HepG2 (cell line): ENCODE data around the gene DPP8. TPM values are rescaled to one million over a fixed set of nuclear protein-coding genes. Genes with fewer than 3 reads are reported as not detected.

Experiments used
- ATAC-seq: fragments of 200-7000 bp; cut with Tn5 transposase; 3 replicates; pipeline ENCODE4 v1.9.1; 2020; ENCODE audit warnings: mild to moderate bottlenecking, moderate library complexity
- BruUV-seq: library from RNA; stranded (reverse); fragments of 400-500 nt; replicated peaks from 2 replicates; lab custom pipeline; 2021; lab: Mats Ljungman, UMichigan
- CTCF ChIA-PET: fragments of 300-600 bp; formaldehyde crosslinking; extraction: SDS; loops from one replicate; lab custom pipeline; 2021; ENCODE audit warnings: low total read pairs, inconsistent platforms, low intra/inter-chr PET ratio; lab: Yijun Ruan, JAX
- POLR2A ChIA-PET: fragments of 350-600 bp; sonication (Branson Sonifier 250); formaldehyde crosslinking; loops from one replicate; lab custom pipeline; 2020; ENCODE audit warnings: antibody characterized with exemption, inconsistent platforms; lab: Yijun Ruan, JAX
- DNase-seq: peaks from one replicate; pipeline ENCODE4 v3.0.0-alpha.2; 2015; ENCODE audit warnings: low spot score
- FAIRE-seq: peaks from 3 replicates; lab custom pipeline; 2011; peaks lifted over from hg19 to GRCh38; lab: Jason Lieb, UNC
- H2AFZ ChIP-seq: one replicate; pipeline ENCODE4 v1.6.1; 2011; ENCODE audit warnings: low read length, inconsistent platforms
- H3K27ac ChIP-seq: fragments of 300-600 bp; 3 replicates; pipeline ENCODE4 v1.8.0; 2011; ENCODE audit warnings: mixed run types, mild to moderate bottlenecking, mixed read lengths, low read length, inconsistent platforms; ENCODE audit not compliant: insufficient read depth; ENCODE audit errors: extremely low read length
- H3K27me3 ChIP-seq, 2 experiments: fragments of 200-600 bp in 1 of 2; 2 replicates in 1 of 2; 3 replicates in 1 of 2; pipeline versions ENCODE4 v1.6.0 to v1.8.0; 2011; ENCODE audit warnings: low read length in 2 of 2, mild to moderate bottlenecking in 2 of 2, moderate library complexity in 2 of 2, inconsistent platforms in 1 of 2; ENCODE audit not compliant: insufficient read depth in 2 of 2, control insufficient read depth in 1 of 2
- H3K36me3 ChIP-seq, 2 experiments: fragments of 200-600 bp in 1 of 2; replicated peaks in 1 of 2; 2 replicates in 1 of 2; 3 replicates in 1 of 2; pipeline versions ENCODE4 v1.5.1 to v1.8.0; 2011; ENCODE audit warnings: low read length in 2 of 2, inconsistent platforms in 1 of 2; ENCODE audit not compliant: insufficient read depth in 2 of 2, control insufficient read depth in 1 of 2
- H3K4me1 ChIP-seq: 2 replicates; pipeline ENCODE4 v1.5.1; 2012; ENCODE audit warnings: low read length, inconsistent platforms; ENCODE audit not compliant: insufficient read depth
- H3K4me2 ChIP-seq: 2 replicates; pipeline ENCODE4 v1.6.0; 2011; ENCODE audit warnings: low read depth, low read length, inconsistent platforms
- H3K4me3 ChIP-seq, 3 experiments: fragments of 200-600 bp in 1 of 3; sonication (generic), shearing (Covaris generic) in 1 of 3; replicated peaks in 1 of 3; 2 replicates each; pipeline ENCODE4 v1.5.1; 2011 to 2016; ENCODE audit warnings: low read length in 3 of 3, inconsistent platforms in 2 of 3, low read depth in 2 of 3, mild to moderate bottlenecking in 2 of 3, control low read depth in 1 of 3, mixed read lengths in 1 of 3; ENCODE audit not compliant: insufficient read depth in 1 of 3
- H3K79me2 ChIP-seq: one replicate; pipeline ENCODE4 v1.6.1; 2011; ENCODE audit warnings: low read length, inconsistent platforms; ENCODE audit not compliant: insufficient read depth
- H3K9ac ChIP-seq: 2 replicates; pipeline ENCODE4 v1.6.0; 2011; ENCODE audit warnings: mild to moderate bottlenecking, low read depth, low read length, inconsistent platforms; ENCODE audit not compliant: insufficient read depth
- H3K9me3 ChIP-seq: 2 replicates; pipeline ENCODE4 v1.5.1; 2012; ENCODE audit warnings: mild to moderate bottlenecking, low read length
- H4K20me1 ChIP-seq: 2 replicates; pipeline ENCODE4 v1.6.0; 2011; ENCODE audit warnings: inconsistent platforms, mild to moderate bottlenecking, low read length, moderate library complexity; ENCODE audit not compliant: insufficient read depth
- CHCHD3 ChIP-seq: sonication (generic); formaldehyde crosslinking; IDR thresholded peaks from 2 replicates; pipeline ENCODE4 v1.8.0; 2022; ENCODE audit warnings: mild to moderate bottlenecking, missing genetic modification reagents, moderate library complexity
- HDAC1 ChIP-seq: sonication (generic); formaldehyde crosslinking; IDR thresholded peaks from 2 replicates; pipeline ENCODE4 v1.5.1; 2020; ENCODE audit warnings: mild to moderate bottlenecking, missing genetic modification reagents
- NFIC ChIP-seq: IDR thresholded peaks from 2 replicates; pipeline ENCODE4 v1.6.1; 2012; ENCODE audit warnings: mild to moderate bottlenecking, low read length, inconsistent platforms
- NR2F1 ChIP-seq, 2 experiments: fragments of 450-650 bp in 1 of 2; formaldehyde crosslinking in 1 of 2; IDR thresholded peaks; 2 replicates each; pipeline versions ENCODE4 v1.5.0 to v1.6.1; 2016 to 2020; ENCODE audit warnings: mild to moderate bottlenecking in 1 of 2, missing compliant biosample characterization in 1 of 2, missing genetic modification reagents in 1 of 2, moderate library complexity in 1 of 2
- POLR2A ChIP-seq, 2 experiments: IDR thresholded peaks; 2 replicates each; pipeline ENCODE4 v1.6.1; 2011; ENCODE audit warnings: low read depth in 2 of 2, low read length in 2 of 2, mild to moderate bottlenecking in 1 of 2, moderate library complexity in 1 of 2; ENCODE audit not compliant: insufficient read depth in 1 of 2
- RELA ChIP-seq: sonication (generic); formaldehyde crosslinking; IDR thresholded peaks from 2 replicates; pipeline ENCODE4 v1.4.0; 2020; ENCODE audit warnings: missing genetic modification reagents
- SOX6 ChIP-seq, 2 experiments: fragments of 450-650 bp in 1 of 2; sonication (generic) in 1 of 2; formaldehyde crosslinking in 1 of 2; IDR thresholded peaks; 2 replicates each; pipeline versions ENCODE4 v1.4.0 to v1.6.1; 2017 to 2020; ENCODE audit warnings: antibody characterized with exemption in 1 of 2, mild to moderate bottlenecking in 1 of 2, missing genetic modification reagents in 1 of 2
- ZNF225 ChIP-seq: sonication (generic); formaldehyde crosslinking; IDR thresholded peaks from 2 replicates; pipeline ENCODE4 v1.4.0; 2020; ENCODE audit warnings: mild to moderate bottlenecking, missing genetic modification reagents
- ZNF775 ChIP-seq: sonication (generic); formaldehyde crosslinking; IDR thresholded peaks from 2 replicates; pipeline ENCODE4 v1.4.0; 2020; ENCODE audit warnings: missing genetic modification reagents, mild to moderate bottlenecking, moderate library complexity, borderline replicate concordance
- ZSCAN30 ChIP-seq: sonication (generic); formaldehyde crosslinking; IDR thresholded peaks from 2 replicates; pipeline ENCODE4 v1.5.0; 2020; ENCODE audit warnings: mild to moderate bottlenecking, missing genetic modification reagents
- WGBS: methylation state at CpG from one replicate; pipeline ENCODE4 v1.1.6; 2017; ENCODE audit warnings: low lambda C conversion rate; 5-methylcytosine and 5-hydroxymethylcytosine counted together
- in situ Hi-C: cut with HindIII; loops from 2 replicates; pipeline ENCODE4 v1.10.0; 2017; ENCODE audit warnings: low pct_unique_long_range_greater_than_20kb; ENCODE audit not compliant: extremely low pct_ligation_motif_present
- intact Hi-C: fragments of 100-400 bp; cut with micrococcal nuclease; formaldehyde crosslinking; loops from one replicate; pipeline ENCODE4 v1.10.0; 2022; ENCODE audit not compliant: unreplicated experiment
- polyA plus RNA-seq, 8 experiments: library from polyadenylated mRNA; depleted of rRNA in 3 of 8; stranded (reverse) in 7 of 8; unstranded in 1 of 8; fragments of >200 nt; fragmentation: Illumina TruSeq in 4 of 8; extraction: Trizol in 4 of 8; gene quantifications; 2 replicates each; pipeline versions ENCODE4 v1.2.1 to v1.2.3, GENCODE V29; 2011 to 2016; ENCODE audit warnings: low read depth in 4 of 8, missing spikeins in 1 of 8, mixed read lengths in 1 of 8; ENCODE audit not compliant: insufficient read depth in 1 of 8
- total RNA-seq, 5 experiments: library from RNA; depleted of rRNA; stranded (reverse); fragments of >200 nt; fragmentation: Illumina TruSeq; extraction: Trizol; gene quantifications; 2 replicates each; pipeline ENCODE4 v1.2.3, GENCODE V29; 2016; ENCODE audit warnings: low read depth in 1 of 5
- TF ChIP-seq, protein P1 (sequence below): IDR thresholded peaks from 2 replicates; pipeline ENCODE4 v1.6.1; 2016; ENCODE audit warnings: mild to moderate bottlenecking, missing biosample characterization, missing genetic modification reagents
- TF ChIP-seq, protein P2 (sequence below): sonication (generic); formaldehyde crosslinking; IDR thresholded peaks from 2 replicates; pipeline ENCODE4 v1.5.0; 2020; ENCODE audit warnings: mild to moderate bottlenecking, missing genetic modification reagents, borderline replicate concordance
- TF ChIP-seq, protein P3 (sequence below): sonication (generic); formaldehyde crosslinking; IDR thresholded peaks from 2 replicates; pipeline ENCODE4 v1.9.0; 2021; ENCODE audit warnings: missing genetic modification reagents, borderline replicate concordance
- TF ChIP-seq, protein P4 (sequence below): sonication (generic); formaldehyde crosslinking; IDR thresholded peaks from 2 replicates; pipeline ENCODE4 v1.5.1; 2020; ENCODE audit warnings: missing genetic modification reagents, mild to moderate bottlenecking, borderline replicate concordance
- TF ChIP-seq, protein P5 (sequence below): sonication (generic); formaldehyde crosslinking; IDR thresholded peaks from 2 replicates; pipeline ENCODE4 v1.8.0; 2022; ENCODE audit warnings: mild to moderate bottlenecking, missing genetic modification reagents, moderate library complexity

Gene DPP8
- total and polyA plus RNA-seq, 2 of the 13 experiments (the other 11 are each of a cell fraction or from before 2014, with no cell fraction given), result 18.0 to 26.3 TPM

DNA sequence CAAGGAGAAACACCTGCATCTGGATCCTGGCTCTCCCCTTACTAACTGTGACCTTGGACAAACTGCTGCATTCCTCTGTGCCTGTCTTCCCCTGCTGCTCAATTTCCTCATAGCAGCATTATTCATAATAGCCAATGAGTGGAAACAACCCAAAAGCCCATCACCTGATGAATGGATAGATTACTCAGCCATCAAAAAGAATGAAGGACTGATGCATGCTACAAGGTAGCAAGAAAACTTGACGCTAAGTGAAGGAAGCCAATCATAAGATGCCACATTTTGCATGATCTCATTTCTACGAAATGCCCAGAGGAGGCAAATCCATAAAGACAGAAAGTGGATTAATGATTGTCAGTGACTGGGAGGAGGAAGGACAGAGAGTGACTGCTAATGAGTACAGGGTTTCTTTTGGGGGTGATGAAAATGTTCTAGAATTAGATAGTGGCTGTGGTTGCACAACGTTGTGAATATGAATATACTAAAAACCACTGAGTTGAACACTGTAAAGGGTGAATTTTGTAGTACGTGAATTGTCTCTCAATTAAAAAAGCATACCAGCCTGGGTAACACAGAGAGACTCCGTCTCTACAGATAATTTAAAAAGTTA, 105.9 kb downstream of the DPP8 start:
- Histone ChIP-seq H3K27ac (no peak overlapping the region), H3K36me3 (no peaks in the 10 kb centered on the region), H3K9ac (no peak overlapping the region), H3K4me1 (peaks cover 62% of the 10 kb centered on the region), H3K4me3 (no peak overlapping the region), H3K27me3 (peaks cover 0 to 6% of the 10 kb centered on the region in 2 experiments; a peak in 3 of 5 replicates), H2AFZ (no peak overlapping the region), H3K9me3 (no peaks in the 10 kb centered on the region), H3K4me2 (no peak overlapping the region), H4K20me1 (no peaks in the 10 kb centered on the region), H3K79me2 (no peaks in the 10 kb centered on the region)
- ATAC-seq (no peak), DNase-seq (no peak), FAIRE-seq (no peak)
- POLR2A ChIA-PET, result no interaction called here
- intact Hi-C loops, result no loop called here
- 55% methylated on average over 5 of the region's 5 CpGs for WGBS
- no TSS peak for BruUV-seq
- in situ Hi-C loops, result no loop called here
- CTCF ChIA-PET, result no interaction called here
- TF ChIP-seq CHCHD3 (CRISPR knock-in tag) (no peak), NR2F1 (CRISPR knock-in tag; IDR thresholded peaks at IDR 0.05) (no peak), SOX6 (IDR thresholded peaks at IDR 0.05) (no peak), SOX6 (CRISPR knock-in tag; IDR thresholded peaks at IDR 0.05) (no peak), POLR2A (IDR thresholded peaks at IDR 0.05; ENCODE audit: insufficient read depth in 1 of 2, low read depth in 2 of 2, low read length in 2 of 2) (no peak), NFIC (no peak), RELA (CRISPR knock-in tag) (no peak), ZNF225 (no peak), ZNF775 (CRISPR knock-in tag) (no peak), HDAC1 (CRISPR knock-in tag) (no peak), ZSCAN30 (CRISPR knock-in tag) (no peak)
- TF ChIP-seq, protein P1, sequence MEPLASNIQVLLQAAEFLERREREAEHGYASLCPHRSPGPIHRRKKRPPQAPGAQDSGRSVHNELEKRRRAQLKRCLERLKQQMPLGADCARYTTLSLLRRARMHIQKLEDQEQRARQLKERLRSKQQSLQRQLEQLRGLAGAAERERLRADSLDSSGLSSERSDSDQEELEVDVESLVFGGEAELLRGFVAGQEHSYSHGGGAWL (CRISPR knock-in tag), result no peak
- TF ChIP-seq, protein P2, sequence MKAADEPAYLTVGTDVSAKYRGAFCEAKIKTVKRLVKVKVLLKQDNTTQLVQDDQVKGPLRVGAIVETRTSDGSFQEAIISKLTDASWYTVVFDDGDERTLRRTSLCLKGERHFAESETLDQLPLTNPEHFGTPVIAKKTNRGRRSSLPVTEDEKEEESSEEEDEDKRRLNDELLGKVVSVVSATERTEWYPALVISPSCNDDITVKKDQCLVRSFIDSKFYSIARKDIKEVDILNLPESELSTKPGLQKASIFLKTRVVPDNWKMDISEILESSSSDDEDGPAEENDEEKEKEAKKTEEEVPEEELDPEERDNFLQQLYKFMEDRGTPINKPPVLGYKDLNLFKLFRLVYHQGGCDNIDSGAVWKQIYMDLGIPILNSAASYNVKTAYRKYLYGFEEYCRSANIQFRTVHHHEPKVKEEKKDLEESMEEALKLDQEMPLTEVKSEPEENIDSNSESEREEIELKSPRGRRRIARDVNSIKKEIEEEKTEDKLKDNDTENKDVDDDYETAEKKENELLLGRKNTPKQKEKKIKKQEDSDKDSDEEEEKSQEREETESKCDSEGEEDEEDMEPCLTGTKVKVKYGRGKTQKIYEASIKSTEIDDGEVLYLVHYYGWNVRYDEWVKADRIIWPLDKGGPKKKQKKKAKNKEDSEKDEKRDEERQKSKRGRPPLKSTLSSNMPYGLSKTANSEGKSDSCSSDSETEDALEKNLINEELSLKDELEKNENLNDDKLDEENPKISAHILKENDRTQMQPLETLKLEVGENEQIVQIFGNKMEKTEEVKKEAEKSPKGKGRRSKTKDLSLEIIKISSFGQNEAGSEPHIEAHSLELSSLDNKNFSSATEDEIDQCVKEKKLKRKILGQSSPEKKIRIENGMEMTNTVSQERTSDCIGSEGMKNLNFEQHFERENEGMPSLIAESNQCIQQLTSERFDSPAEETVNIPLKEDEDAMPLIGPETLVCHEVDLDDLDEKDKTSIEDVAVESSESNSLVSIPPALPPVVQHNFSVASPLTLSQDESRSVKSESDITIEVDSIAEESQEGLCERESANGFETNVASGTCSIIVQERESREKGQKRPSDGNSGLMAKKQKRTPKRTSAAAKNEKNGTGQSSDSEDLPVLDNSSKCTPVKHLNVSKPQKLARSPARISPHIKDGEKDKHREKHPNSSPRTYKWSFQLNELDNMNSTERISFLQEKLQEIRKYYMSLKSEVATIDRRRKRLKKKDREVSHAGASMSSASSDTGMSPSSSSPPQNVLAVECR (CRISPR knock-in tag), result no peak
- TF ChIP-seq, protein P3, sequence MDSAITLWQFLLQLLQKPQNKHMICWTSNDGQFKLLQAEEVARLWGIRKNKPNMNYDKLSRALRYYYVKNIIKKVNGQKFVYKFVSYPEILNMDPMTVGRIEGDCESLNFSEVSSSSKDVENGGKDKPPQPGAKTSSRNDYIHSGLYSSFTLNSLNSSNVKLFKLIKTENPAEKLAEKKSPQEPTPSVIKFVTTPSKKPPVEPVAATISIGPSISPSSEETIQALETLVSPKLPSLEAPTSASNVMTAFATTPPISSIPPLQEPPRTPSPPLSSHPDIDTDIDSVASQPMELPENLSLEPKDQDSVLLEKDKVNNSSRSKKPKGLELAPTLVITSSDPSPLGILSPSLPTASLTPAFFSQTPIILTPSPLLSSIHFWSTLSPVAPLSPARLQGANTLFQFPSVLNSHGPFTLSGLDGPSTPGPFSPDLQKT, result no peak
- TF ChIP-seq, protein P4, sequence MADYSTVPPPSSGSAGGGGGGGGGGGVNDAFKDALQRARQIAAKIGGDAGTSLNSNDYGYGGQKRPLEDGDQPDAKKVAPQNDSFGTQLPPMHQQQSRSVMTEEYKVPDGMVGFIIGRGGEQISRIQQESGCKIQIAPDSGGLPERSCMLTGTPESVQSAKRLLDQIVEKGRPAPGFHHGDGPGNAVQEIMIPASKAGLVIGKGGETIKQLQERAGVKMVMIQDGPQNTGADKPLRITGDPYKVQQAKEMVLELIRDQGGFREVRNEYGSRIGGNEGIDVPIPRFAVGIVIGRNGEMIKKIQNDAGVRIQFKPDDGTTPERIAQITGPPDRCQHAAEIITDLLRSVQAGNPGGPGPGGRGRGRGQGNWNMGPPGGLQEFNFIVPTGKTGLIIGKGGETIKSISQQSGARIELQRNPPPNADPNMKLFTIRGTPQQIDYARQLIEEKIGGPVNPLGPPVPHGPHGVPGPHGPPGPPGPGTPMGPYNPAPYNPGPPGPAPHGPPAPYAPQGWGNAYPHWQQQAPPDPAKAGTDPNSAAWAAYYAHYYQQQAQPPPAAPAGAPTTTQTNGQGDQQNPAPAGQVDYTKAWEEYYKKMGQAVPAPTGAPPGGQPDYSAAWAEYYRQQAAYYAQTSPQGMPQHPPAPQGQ (CRISPR knock-in tag), result no peak
- TF ChIP-seq, protein P5, sequence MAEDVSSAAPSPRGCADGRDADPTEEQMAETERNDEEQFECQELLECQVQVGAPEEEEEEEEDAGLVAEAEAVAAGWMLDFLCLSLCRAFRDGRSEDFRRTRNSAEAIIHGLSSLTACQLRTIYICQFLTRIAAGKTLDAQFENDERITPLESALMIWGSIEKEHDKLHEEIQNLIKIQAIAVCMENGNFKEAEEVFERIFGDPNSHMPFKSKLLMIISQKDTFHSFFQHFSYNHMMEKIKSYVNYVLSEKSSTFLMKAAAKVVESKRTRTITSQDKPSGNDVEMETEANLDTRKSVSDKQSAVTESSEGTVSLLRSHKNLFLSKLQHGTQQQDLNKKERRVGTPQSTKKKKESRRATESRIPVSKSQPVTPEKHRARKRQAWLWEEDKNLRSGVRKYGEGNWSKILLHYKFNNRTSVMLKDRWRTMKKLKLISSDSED (CRISPR knock-in tag), result no peak
